ENCODE data around the gene LRRC2. TPM values are rescaled to one million over a fixed set of nuclear protein-coding genes. Genes with fewer than 3 reads are reported as not detected.

LRRC2 gene
- total RNA-seq, 4 donors from 2014 or later, result 0.59 to 1.5 (median 0.60) TPM; not detected in 1

DNA sequence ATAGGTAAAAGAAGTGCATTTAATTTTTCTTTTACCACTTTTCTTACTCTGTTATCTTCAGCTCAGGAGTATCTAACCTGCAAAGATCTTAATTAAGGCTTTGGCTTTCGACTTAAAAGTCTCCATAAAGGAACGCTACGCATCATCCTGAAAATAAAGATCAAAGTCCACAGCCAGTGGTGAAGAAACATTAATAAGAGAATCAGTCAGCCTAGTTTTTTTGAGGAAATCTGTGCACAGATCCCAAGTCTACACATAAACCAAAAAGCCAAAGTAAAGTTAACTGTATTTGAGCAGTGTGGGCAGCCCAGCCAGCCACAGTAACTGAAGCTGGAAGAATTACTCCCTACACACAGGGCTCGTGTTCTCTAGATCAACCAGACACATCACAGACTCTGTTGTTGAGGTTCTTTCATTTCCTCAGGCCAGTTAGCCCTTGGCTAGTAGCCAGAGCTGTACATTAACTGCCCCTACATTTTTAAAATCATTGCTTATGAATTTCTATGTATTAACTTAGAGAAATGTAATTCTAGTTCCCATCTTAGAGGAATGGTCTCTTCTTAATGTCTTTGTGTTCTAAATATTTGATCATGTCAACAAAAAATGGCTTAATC, 6.9 kb downstream of the LRRC2 start:
- no peaks in the 10 kb centered on the region for H3K9me3 ChIP-seq
- no peaks in the 10 kb centered on the region for H3K36me3 ChIP-seq
- TF ChIP-seq POLR2A (IDR thresholded peaks at IDR 0.05) (no peak), EP300 (IDR thresholded peaks at IDR 0.05) (no peak)
- TF ChIP-seq, protein P1, sequence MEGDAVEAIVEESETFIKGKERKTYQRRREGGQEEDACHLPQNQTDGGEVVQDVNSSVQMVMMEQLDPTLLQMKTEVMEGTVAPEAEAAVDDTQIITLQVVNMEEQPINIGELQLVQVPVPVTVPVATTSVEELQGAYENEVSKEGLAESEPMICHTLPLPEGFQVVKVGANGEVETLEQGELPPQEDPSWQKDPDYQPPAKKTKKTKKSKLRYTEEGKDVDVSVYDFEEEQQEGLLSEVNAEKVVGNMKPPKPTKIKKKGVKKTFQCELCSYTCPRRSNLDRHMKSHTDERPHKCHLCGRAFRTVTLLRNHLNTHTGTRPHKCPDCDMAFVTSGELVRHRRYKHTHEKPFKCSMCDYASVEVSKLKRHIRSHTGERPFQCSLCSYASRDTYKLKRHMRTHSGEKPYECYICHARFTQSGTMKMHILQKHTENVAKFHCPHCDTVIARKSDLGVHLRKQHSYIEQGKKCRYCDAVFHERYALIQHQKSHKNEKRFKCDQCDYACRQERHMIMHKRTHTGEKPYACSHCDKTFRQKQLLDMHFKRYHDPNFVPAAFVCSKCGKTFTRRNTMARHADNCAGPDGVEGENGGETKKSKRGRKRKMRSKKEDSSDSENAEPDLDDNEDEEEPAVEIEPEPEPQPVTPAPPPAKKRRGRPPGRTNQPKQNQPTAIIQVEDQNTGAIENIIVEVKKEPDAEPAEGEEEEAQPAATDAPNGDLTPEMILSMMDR (IDR thresholded peaks at IDR 0.05), result no peak
- peaks cover 0 to 6% of the 10 kb centered on the region in 2 donors for H3K27me3 ChIP-seq
- WGBS, 2 donors, result 70 to 74% methylated on average over 4 of the region's 4 CpGs
- H3K4me3 ChIP-seq, result no peak overlapping the region
- H3K27ac ChIP-seq, result no peak overlapping the region
- DNase-seq (ENCODE audit: low spot score in 2 of 2), result no peak
- peaks cover 0 to 4% (median 0%) of the 10 kb centered on the region in 4 donors for H3K4me1 ChIP-seq

DNA sequence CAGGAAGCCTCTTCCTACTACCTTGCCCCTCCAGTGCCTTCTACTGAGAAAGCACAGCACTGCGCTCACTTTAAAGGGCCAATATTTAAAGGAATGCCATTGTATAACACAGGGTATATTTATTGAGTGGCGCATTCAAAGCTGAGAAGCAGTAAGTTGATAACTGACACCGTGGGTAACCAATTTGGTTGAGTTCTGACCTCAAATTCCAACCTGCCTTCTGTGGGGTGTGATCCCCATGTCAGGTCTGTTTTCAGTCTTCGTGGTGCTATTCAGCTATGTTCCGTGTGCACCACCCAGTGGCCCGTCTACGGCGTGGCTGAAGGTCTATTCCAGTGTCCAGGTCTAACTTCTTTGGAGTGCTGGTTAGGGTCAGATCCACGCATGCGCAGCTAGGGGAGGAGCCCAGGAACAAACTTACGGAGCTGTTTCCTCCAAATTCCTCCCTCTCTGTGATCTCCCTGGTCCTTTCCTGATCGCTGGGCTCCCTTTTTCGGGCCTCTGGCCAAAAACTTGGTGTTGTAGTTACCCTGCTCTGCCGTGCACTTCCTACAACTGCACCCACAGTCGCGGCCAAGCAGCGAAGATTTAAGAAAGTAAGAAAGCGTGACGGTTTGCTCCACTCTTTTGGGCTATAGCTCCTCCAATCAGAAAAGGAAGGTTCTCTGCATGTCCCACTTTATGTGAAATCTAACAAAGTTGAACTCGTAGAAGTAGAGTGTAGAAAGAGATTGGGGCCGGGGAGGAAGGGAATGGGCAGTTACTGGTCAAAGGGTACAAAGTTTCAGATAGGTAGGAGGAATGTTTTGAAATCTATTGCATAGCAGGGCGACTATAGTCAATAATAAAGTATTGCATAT, 7.7 kb downstream of the LRRC2 start:
- TF ChIP-seq, protein P1 (IDR thresholded peaks at IDR 0.05), result peak; percentile 15 to 66 (median 39)
- no peak for TF ChIP-seq EP300 (IDR thresholded peaks at IDR 0.05)
- no peak for TF ChIP-seq POLR2A (IDR thresholded peaks at IDR 0.05)
- peaks cover 0 to 4% (median 0%) of the 10 kb centered on the region in 4 donors for H3K4me1 ChIP-seq
- peak; percentile 52 for DNase-seq (ENCODE audit: low spot score in 2 of 2)
- no peaks in the 10 kb centered on the region for H3K36me3 ChIP-seq
- H3K27ac ChIP-seq, result peak overlapping the region in 1 of 4 donors; percentile 34
- H3K4me3 ChIP-seq, result peak overlapping the region in 3 of 4 donors; percentile 13 to 39 (median 37)
- WGBS, 2 donors, result 43 to 48% methylated on average over 22 of the region's 22 CpGs
- no peaks in the 10 kb centered on the region for H3K9me3 ChIP-seq
- peaks cover 0 to 5% of the 10 kb centered on the region in 2 donors for H3K27me3 ChIP-seq

DNA sequence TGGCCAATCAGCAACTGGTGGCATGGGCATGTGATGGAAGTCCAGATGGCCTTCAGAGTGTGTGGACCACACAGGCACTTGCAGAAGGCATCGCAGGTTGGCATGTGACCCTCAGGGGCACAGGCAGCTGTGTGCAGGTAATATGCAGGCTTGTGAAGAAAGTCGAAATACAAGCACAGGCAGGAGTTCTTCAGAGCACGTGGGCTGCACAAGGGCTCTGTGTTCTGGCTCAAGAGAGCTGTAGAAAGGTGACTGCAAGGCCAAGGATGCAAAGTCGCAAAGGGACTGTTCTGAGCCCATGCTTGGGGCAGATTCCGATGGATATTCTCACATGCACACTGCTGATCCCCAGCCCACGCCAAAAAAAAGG, 8.3 kb downstream of the LRRC2 start:
- H3K4me3 ChIP-seq, result no peak overlapping the region
- no peak for DNase-seq (ENCODE audit: low spot score in 2 of 2)
- peaks cover 0 to 4% (median 0%) of the 10 kb centered on the region in 4 donors for H3K4me1 ChIP-seq
- TF ChIP-seq, protein P1 (IDR thresholded peaks at IDR 0.05), result no peak
- no peak for TF ChIP-seq POLR2A (IDR thresholded peaks at IDR 0.05)
- TF ChIP-seq EP300 (IDR thresholded peaks at IDR 0.05), result no peak
- WGBS, 2 donors, result 62 to 68% methylated on average over 6 of the region's 6 CpGs
- peaks cover 0 to 5% of the 10 kb centered on the region in 2 donors for H3K27me3 ChIP-seq
- no peak overlapping the region for H3K27ac ChIP-seq
- H3K36me3 ChIP-seq, result no peaks in the 10 kb centered on the region
- no peaks in the 10 kb centered on the region for H3K9me3 ChIP-seq

DNA sequence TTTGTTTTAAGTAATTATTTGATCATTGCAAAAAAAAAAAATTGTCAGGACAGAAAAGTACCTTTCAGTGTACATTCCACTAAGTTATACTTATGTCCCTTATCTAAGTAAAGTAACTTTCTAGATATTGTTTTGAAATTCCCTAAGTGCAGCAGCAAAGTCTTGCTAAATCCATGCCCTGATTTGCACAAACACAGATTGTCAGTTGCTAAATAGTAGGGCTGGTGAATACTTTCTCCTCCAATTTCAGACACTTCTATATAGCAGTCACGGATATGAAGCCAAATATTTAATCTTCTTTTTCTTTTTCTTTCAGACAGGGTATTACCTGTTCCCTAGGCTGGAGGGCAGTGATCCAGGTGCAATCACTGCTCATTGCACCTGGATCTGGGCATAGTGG, 12.9 kb downstream of the LRRC2 start:
- no peaks in the 10 kb centered on the region for H3K36me3 ChIP-seq
- no peaks in the 10 kb centered on the region for H3K4me1 ChIP-seq
- TF ChIP-seq EP300 (IDR thresholded peaks at IDR 0.05) (no peak), POLR2A (IDR thresholded peaks at IDR 0.05) (no peak)
- TF ChIP-seq, protein P1 (IDR thresholded peaks at IDR 0.05), result no peak
- no peak overlapping the region for H3K4me3 ChIP-seq
- H3K9me3 ChIP-seq, result no peaks in the 10 kb centered on the region
- DNase-seq (ENCODE audit: low spot score in 2 of 2), result no peak
- peaks cover 0 to 5% of the 10 kb centered on the region in 2 donors for H3K27me3 ChIP-seq
- no peak overlapping the region for H3K27ac ChIP-seq
- 3 to 4% methylated on average over 1 of the region's 1 CpG for WGBS, 2 donors

DNA sequence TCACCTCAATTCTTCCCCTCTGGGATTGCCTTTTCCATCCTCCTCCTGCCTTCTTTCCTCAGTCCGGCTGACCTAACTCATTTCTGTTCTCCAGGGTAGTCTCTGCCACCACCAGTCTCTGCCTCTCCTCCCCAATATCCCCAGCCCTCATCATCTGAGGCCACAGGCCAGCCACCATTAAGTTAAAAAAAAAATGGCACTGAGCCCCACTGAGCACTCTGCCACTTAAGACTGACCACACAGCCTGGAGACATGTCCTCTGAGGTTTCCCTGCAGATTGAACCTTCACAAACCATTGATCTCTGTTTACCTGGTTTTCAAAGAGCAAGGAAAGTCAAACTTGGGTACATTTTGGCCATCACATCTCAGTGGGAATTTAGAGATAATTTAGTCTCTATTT, 13.6 kb downstream of the LRRC2 start:
- H3K4me1 ChIP-seq, result no peaks in the 10 kb centered on the region
- no peaks in the 10 kb centered on the region for H3K9me3 ChIP-seq
- no peak overlapping the region for H3K27ac ChIP-seq
- H3K36me3 ChIP-seq, result no peaks in the 10 kb centered on the region
- no peak overlapping the region for H3K4me3 ChIP-seq
- H3K27me3 ChIP-seq, result peaks cover 0 to 1% of the 10 kb centered on the region in 2 donors
- DNase-seq (ENCODE audit: low spot score in 2 of 2), result no peak
- WGBS, 2 donors, result 63 to 82% methylated on average over 1 of the region's 1 CpG
- TF ChIP-seq POLR2A (IDR thresholded peaks at IDR 0.05), result no peak
- TF ChIP-seq, protein P1 (IDR thresholded peaks at IDR 0.05), result no peak
- TF ChIP-seq EP300 (IDR thresholded peaks at IDR 0.05), result no peak

All from tibial nerve (tissue), 4 donors.